ENCODE data around the gene HIVEP3.

- TF ChIP-seq CTCF (IDR thresholded peaks at IDR 0.05) = no peak
- TF ChIP-seq EZH2phosphoT487 (IDR thresholded peaks at IDR 0.05) = no peak
Measured at GRCh38 chr1:41844781-41845272, 73.9 kb downstream of the HIVEP3 start.
